Epithelial cell of proximal tubule (primary cell): Measurements from ENCODE around the gene ERN2. TPM values are rescaled to one million over a fixed set of nuclear protein-coding genes. Genes with fewer than 3 reads are reported as not detected.
"Not testable (repeated sequence)": the region's sequence is repeated elsewhere in the genome, so short reads cannot be mapped to it uniquely, and the experiment has no call there.

ENCODE experiments used
- DNase-seq: peaks from one replicate; pipeline ENCODE4 v3.0.0-alpha.2; 2011; ENCODE audit warnings: low read depth
- H3K4me3 ChIP-seq: 2 replicates; pipeline ENCODE4 v1.5.1; 2011; ENCODE audit warnings: low read depth, mild to moderate bottlenecking, low read length
- CTCF ChIP-seq: conservative IDR thresholded peaks from 2 replicates; pipeline ENCODE4 v1.5.1; 2012; ENCODE audit warnings: low read depth, mild to moderate bottlenecking, low read length
- total RNA-seq: library from RNA; depleted of rRNA; stranded (reverse); fragments of >200 nt; gene quantifications from 2 replicates; pipeline ENCODE4 v1.2.3, GENCODE V29; 2015

Gene ERN2
- total RNA-seq: 0.35 and 0.58 TPM in 2 replicates

DNA sequence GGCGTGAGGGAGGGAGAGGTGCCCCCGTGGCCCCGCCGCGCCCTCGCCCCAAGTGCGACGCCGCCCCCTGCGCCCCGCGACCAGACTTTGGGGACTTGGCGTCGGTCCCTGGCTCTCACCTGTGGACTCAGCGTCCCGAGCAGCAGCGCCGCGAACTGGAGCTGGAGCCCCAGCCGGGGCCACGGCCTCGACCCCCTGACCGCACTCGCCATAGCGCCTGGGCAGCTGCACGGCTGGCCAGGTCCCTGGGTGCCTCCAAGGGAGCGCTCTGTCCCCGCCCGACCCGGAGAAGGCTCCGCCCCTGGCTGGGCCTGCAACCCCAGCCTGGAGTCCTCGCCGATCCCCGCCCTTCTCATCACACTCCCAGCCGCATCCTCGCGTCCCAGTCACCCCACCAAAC is at the start of gene ERN2:
Gene ERN2, minus strand, starts transcription at position 247 of the 400 bp plus-strand sequence. Its CDS starts 35 bp downstream, at position 212.
- no peak for TF ChIP-seq CTCF
- no peak within 1 kb of the TSS for H3K4me3 ChIP-seq
- no peak for DNase-seq

GRCh38 chr16:23757937-23758619 is 45.1 kb upstream of the ERN2 start:
- DNase-seq: no peak
- no peak for TF ChIP-seq CTCF

GRCh38 chr16:23757116-23757515 is 44.1 kb upstream of the ERN2 start:
- no peak for DNase-seq
- TF ChIP-seq CTCF: no peak
- H3K4me3 ChIP-seq: no peak overlapping the region

More at GRCh38 chr16:23757937-23758619, 45.1 kb upstream of the ERN2 start:
- no peak overlapping the region for H3K4me3 ChIP-seq

- no peak for DNase-seq
- H3K4me3 ChIP-seq: no peak overlapping the region
- no peak for TF ChIP-seq CTCF
Measured at GRCh38 chr16:23755484-23755809, 42.4 kb upstream of the ERN2 start.

DNA sequence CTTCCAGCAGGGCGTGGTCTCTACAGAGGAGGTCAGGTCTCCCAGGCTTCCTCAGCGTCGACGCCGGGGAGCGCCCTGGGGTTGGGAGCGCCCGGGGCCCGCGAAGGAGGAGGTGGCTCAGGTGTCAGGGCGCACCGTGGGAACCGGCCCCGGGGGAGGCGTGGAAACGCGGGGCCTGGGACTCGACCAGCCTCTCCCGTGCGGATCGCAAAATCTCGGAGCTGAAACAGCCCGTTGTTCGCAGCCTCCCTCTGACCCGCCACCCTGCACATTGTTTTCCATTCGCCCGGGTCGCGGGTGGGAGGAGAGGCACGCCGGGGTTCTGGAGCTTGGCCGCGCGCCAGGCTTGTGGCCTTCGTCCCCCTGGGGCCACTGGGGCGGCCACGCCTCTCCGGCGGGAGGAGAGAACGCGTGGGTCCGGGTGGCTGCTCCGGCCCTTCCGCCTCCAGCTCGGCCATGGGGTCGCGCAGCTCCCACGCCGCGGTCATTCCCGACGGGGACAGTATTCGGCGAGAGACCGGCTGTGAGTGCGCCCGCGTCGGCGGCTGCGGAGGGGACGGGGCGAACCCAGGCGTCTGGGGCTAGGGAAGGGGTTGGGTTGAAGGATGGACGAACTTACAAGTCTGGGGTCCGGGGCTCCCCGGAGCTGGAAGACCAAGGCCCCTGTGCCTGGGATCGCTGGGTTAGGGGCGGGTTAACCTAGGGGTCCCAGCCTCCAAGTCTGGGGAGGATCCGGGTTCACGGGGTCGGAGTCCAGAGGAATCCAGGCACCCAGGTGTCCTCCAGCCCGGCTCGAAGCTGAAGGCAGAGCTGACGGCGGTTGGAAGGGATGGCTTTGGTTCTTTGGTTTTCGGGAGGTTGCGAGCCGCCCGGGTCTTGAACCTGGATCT is 41.8 kb upstream of the ERN2 start, which contains the start of gene CHP2:
Gene CHP2, plus strand, starts transcription at position 433 of the 890 bp plus-strand sequence. Its CDS starts 24 bp downstream, at position 457.
- H3K4me3 ChIP-seq: peak within 1 kb of the TSS; percentile 23
- DNase-seq: no peak
- TF ChIP-seq CTCF: no peak

DNA sequence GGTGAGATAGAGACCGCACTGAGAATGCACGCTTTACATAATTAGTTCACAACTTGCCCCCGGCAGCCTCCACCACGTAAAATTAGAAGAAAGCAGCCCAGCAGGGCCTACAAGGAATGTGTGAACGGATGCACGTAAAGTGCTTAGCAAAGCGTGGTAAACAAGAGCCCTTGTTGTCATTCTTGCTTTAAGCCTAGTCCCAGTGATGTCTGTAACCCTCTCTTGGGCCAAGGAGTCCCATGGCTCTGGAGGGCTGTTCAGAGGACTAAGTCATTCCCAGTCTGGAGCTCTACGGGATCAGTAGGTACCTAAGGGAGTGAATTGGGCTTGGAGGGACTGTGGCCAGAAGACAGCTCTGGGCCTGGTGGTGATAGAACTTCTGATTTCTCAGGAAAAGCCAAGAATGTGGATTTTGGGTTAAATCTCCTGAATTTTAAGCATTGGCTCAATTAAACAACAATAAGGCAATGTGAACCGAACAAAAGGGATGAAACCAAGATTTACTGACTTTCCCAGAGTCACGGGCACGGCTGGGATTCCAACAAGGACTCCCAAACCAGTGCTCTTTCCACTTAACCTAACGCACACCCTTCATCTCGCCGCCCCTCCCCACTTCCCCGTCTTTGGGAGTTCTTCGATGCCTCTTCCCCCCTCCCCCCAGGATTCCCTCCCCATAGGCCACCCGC is 41.0 kb upstream of the ERN2 start:
- TF ChIP-seq CTCF: no peak
- no peak for DNase-seq
- no peak overlapping the region for H3K4me3 ChIP-seq

DNA sequence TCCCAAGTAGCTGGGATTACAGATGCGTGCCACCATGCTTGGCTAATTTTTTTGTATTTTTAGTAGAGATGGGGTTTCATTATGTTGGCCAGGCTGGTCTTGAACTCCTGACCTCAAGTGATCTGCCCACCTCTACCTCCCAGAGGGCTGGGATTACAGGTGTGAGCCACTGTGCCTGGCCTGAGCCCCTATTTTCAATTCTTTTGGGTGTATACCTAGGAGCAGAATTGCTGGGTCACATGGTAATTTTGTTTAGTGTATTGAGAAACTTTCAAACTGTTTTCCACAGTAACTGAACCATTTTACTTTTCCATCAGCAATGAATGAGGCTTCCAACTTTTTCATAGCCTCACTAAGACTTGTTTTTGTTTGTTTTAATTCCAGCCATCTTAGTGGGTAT is 38.0 kb upstream of the ERN2 start:
- not testable (repeated sequence) for DNase-seq, H3K4me3 ChIP-seq
